Cardiac muscle cell (in vitro differentiated cells and primary cell): ENCODE data around the gene GATA5. TPM values are rescaled to one million over a fixed set of nuclear protein-coding genes. Genes with fewer than 3 reads are reported as not detected.

Experiments used
- DNase-seq, 2 donors: peaks; one replicate each; pipeline versions ENCODE4 v3.0.0 to v3.0.0-alpha.2; 2010 to 2017; ENCODE audit warnings: low read depth in 1 of 2, low spot score in 1 of 2
- H3K27ac ChIP-seq: fragments of 200-600 bp; sonication (generic); 2 replicates; pipeline ENCODE4 v1.5.1; 2016
- H3K27me3 ChIP-seq: fragments of 200-600 bp; sonication (generic); 2 replicates; pipeline ENCODE4 v1.6.0; 2016; ENCODE audit warnings: control low read depth
- H3K36me3 ChIP-seq: fragments of 200-600 bp; sonication (generic); 2 replicates; pipeline ENCODE4 v1.5.1; 2016; ENCODE audit warnings: control low read depth
- H3K4me1 ChIP-seq: fragments of 200-600 bp; sonication (generic); 2 replicates; pipeline ENCODE4 v1.8.1; 2017; ENCODE audit warnings: low read depth, mild to moderate bottlenecking, mixed run types
- H3K4me3 ChIP-seq: fragments of 200-600 bp; sonication (generic); 2 replicates; pipeline ENCODE4 v1.5.1; 2016; ENCODE audit warnings: mild to moderate bottlenecking
- H3K9me3 ChIP-seq: fragments of 200-600 bp; sonication (generic); 2 replicates; pipeline ENCODE4 v1.5.1; 2017; ENCODE audit warnings: low read depth, mild to moderate bottlenecking, control low read depth
- CTCF ChIP-seq: IDR thresholded peaks from 2 replicates; pipeline ENCODE4 v1.5.1; 2012; ENCODE audit warnings: low read depth, mild to moderate bottlenecking, low read length
- polyA plus RNA-seq: library from polyadenylated mRNA; unstranded; fragments of >200 nt; fragmentation: Nextera tagmentation; extraction: Ambion mirVana; gene quantifications from 2 replicates; pipeline ENCODE4 v1.2.1, GENCODE V29; 2016
- total RNA-seq: library from RNA; depleted of rRNA; stranded (reverse); fragments of >200 nt; gene quantifications from 2 replicates; pipeline ENCODE4 v1.2.3, GENCODE V29; 2016

The GATA5 gene
- total and polyA plus RNA-seq, 2 experiments from 2014 or later: 66.8 to 103 TPM

- no peaks in the 10 kb centered on the region for H3K9me3 ChIP-seq
- H3K4me3 ChIP-seq: no peak overlapping the region
- H3K4me1 ChIP-seq: peaks cover 9% of the 10 kb centered on the region
- no peak overlapping the region for H3K27ac ChIP-seq
- no peak for DNase-seq
- H3K27me3 ChIP-seq: no peaks in the 10 kb centered on the region
- H3K36me3 ChIP-seq: no peaks in the 10 kb centered on the region
- no peak for TF ChIP-seq CTCF
Observed at GRCh38 chr20:62445553-62446340, 30.0 kb downstream of the GATA5 start.

- TF ChIP-seq CTCF: no peak
- H3K4me3 ChIP-seq: no peak overlapping the region
- no peaks in the 10 kb centered on the region for H3K36me3 ChIP-seq
- no peak for DNase-seq
- no peaks in the 10 kb centered on the region for H3K9me3 ChIP-seq
- H3K27ac ChIP-seq: no peak overlapping the region
- peaks cover 9% of the 10 kb centered on the region for H3K4me1 ChIP-seq
- H3K27me3 ChIP-seq: no peaks in the 10 kb centered on the region
Observed at GRCh38 chr20:62444286-62444685, 31.5 kb downstream of the GATA5 start.

DNA sequence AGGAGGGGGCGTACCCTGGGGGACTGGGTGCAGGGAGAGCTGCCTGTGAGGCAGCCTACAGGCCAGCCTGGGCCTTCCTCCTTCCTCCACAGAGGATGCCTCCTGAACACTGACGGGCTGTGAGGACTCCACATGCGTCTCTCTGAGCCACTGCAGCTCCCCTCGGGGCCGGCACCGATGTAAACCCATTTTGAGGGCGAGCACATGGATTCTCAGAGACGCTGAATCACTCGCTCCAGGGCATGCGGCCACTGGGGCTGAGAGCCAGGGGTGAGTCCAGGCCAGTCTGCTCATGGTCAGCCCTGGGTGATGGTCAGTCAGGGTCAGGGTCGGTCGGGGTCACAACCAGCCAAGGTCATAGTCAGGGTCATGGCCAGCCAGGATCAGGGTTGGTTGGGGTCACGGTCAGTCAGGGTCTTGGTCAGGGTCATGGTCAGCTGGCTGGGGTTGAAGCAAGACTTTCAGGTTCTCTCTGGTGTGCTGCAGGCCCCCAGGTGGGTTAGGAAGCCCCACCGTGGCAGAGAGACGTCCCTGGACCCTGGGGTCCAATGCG is 33.7 kb downstream of the GATA5 start:
- no peak overlapping the region for H3K27ac ChIP-seq
- TF ChIP-seq CTCF: no peak
- DNase-seq: no peak
- no peaks in the 10 kb centered on the region for H3K36me3 ChIP-seq
- H3K9me3 ChIP-seq: no peaks in the 10 kb centered on the region
- H3K4me1 ChIP-seq: peaks cover 9% of the 10 kb centered on the region
- H3K27me3 ChIP-seq: no peaks in the 10 kb centered on the region
- H3K4me3 ChIP-seq: no peak overlapping the region

DNA sequence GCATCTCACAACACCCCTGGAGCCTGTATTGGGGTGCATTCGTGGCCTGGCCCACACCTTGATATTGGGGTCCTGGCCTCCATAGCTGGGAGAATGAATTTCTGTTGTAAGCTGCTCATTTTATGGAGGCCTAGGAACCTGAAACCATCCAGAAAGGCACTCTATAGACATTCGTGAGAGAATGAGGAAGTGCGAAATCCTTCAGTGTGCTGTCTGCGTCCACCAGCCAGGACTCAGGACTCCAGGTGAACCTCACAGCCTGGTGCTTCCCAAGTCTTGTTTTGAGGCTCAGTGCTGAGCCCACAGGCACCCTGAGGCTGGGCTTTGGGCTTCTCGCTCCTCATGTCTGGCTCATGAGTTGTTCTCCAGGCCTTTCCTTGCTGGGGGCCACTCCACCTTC is 36.6 kb downstream of the GATA5 start:
- DNase-seq: no peak
- Histone ChIP-seq H3K27me3 (no peaks in the 10 kb centered on the region), H3K9me3 (no peaks in the 10 kb centered on the region), H3K4me1 (peaks cover under 1% of the 10 kb centered on the region), H3K27ac (no peak overlapping the region), H3K36me3 (no peaks in the 10 kb centered on the region), H3K4me3 (no peak overlapping the region)
- TF ChIP-seq CTCF: no peak

DNA sequence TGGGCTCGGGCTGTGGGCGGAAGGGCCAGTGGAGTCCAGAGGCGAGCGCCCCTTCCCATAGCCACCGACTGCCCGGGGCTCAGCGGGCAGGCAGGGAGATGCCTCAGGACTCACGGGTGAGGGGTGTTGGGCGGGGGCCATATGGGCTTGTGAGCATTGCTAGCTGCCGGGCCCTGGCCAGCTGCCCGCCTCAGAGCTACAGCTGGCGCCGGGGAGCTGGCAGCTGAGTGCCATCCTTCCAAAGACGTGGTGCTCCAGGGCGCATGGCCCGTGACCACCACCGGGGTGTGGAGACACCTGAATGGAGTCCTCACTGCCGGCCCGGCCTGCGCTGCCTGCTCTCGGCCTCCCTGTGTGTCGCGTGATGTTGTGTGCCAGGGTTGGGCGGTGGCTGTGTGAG is 37.9 kb downstream of the GATA5 start:
- H3K4me1 ChIP-seq: peaks cover 9% of the 10 kb centered on the region
- H3K9me3 ChIP-seq: no peaks in the 10 kb centered on the region
- H3K4me3 ChIP-seq: no peak overlapping the region
- no peak for TF ChIP-seq CTCF
- DNase-seq: no peak
- no peak overlapping the region for H3K27ac ChIP-seq
- H3K36me3 ChIP-seq: no peaks in the 10 kb centered on the region
- no peaks in the 10 kb centered on the region for H3K27me3 ChIP-seq
